Activated CD4-positive, CD25-positive, alpha-beta regulatory T cell treated with anti-CD3 and anti-CD28 coated beads, Interleukin-2, amount 50 U/mL, for 16 hours (primary cell): ENCODE data around the gene RSBN1L.

Experiments
- DNase-seq: peaks from one replicate; pipeline ENCODE4 v3.0.0-alpha.2; 2020; ENCODE audit warnings: low read depth, low spot score

RSBN1L gene

GRCh38 chr7:77802557-77803405 lies 106.5 kb downstream of the RSBN1L start:
- DNase-seq, result no peak

DNA sequence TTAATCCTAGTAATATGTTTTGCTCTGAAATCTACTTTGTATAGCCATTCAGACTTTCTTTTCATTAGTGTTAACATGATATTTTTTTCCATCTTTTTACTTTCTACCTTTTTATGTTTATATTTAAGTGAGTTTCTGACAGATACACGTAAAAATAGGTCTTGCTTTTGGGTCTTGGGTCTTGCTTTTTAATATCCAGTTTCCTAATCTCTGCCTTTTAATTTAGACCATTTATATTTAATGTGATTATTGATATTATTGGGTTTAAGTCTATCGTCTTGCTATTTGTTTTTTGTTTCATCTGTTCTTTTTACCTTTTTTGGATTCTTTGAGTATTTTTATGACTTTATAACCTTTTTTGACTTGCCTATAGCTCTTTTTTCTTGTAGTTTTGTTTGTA lies 110.2 kb downstream of the RSBN1L start:
- no peak for DNase-seq

GRCh38 chr7:77808517-77808916 lies 112.3 kb downstream of the RSBN1L start:
- no peak for DNase-seq

DNA sequence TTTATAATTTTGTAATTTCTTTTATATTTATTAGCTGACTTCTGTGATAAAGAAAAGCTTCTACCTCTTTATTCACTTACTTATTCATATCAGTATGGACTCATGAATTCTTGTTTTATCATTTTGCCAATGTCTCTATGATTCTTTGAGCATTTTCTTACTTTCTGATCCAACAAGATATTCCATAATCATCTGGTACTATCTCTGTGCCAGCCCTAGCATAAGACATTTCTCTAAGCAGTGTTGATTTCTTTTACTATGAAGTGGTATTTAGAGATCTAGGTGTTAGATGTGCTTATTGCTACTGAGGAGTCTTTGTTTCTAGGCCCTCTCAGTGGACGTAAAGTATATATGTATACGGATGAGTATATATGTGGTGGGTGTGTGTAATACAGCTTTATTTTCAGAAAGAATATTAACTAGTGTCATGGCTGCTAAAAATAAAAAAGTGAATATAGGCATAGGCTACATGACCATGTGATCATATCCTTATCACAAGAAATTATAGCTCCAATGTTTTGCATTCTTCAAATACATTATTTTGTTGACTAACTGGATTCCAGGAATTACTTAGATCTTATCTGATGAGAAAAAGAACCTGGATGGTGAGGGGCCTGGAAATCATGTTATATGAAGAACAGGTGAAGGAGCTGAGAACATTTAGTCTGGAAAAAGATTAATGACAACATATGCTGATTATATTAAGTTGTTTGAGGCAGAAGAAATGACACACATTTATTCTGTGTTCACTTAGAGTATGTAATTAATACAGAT lies 115.4 kb downstream of the RSBN1L start:
- DNase-seq, result no peak

GRCh38 chr7:77812290-77812685 lies 116.0 kb downstream of the RSBN1L start:
- DNase-seq, result no peak

GRCh38 chr7:77813180-77813579 lies 116.9 kb downstream of the RSBN1L start:
- no peak for DNase-seq

GRCh38 chr7:77819021-77819420 lies 122.8 kb downstream of the RSBN1L start:
- no peak for DNase-seq

DNA sequence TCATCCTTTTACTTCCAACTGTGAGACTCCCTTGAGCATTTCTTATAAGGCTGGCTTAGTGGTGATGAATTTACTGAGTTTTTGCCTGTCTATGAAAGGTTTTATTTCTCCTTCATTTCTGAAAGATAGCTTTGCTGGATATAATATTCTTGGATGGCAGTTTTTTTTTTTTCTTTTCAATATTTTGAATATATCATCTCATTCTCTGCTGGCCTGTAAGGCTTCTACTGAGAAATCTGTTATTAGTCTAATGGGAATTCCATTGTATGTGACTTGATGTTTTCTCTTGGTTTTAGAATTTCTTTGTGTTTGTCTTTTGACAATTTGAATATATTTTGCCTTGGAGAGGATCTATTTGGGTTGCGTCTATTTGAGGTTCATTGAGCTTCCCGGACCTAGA lies 124.7 kb downstream of the RSBN1L start:
- DNase-seq, result no peak

DNA sequence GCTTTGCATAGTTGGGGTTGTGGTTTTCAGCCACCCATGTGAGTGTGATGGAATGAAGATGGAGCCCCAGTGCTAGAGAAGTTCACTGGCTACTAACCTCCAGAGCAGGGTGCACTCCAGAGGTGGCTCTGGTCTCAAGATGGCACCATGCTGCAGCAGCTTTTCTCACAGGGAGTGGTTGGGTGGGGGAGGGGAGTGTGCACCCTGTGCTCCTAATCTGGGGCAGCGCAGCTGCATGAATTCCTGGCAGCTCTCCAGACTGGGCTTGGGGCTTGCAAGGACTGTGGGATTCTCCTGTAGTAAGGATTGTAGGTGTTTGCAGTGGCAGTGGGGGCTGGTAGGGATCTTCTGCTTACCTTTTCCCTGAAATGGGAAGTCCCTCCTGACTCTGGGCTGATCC lies 126.0 kb downstream of the RSBN1L start:
- DNase-seq, result no peak

- DNase-seq, result no peak
Observed at GRCh38 chr7:77823787-77824186, 127.5 kb downstream of the RSBN1L start.

- no peak for DNase-seq
Observed at GRCh38 chr7:77824636-77825035, 128.4 kb downstream of the RSBN1L start.

- DNase-seq, result no peak
Observed at GRCh38 chr7:77825131-77825530, 128.9 kb downstream of the RSBN1L start.

DNA sequence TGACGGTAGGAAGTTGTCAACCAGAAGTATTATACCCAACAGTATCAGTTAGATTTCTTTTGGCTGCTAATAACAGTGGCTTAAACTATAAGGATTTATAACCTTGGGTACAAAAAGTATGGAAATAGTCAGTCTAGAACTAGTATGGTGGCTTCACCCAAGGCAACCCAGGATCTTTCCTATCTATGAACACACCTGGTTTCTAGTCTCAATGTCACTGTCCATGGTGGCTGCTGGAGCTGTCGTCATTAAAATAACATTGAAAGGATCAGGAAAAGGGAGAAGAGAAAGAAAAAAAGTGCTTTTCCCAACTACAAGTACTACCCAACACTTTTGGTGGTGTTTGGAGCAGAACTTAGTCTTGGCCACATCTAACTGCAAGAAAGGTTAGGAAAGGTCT lies 130.0 kb downstream of the RSBN1L start:
- DNase-seq, result no peak

DNA sequence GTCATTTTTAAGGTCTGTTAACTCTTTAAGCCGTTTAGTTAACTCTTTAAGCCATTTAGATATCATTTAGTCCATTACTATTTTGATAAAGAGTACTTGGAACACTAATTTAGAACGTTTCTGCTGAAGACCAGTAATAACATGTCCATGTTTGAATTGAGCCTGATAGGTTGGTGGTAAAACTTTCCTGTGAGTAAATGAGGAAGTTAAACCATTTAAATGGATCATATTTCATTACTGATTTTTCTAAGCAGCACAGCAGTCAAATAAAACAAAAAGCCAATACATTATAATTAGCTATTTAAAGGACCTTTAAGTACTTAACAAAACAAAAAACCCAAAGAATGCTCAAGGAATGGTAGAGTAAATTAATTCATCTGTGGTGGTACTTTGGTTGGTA lies 131.7 kb downstream of the RSBN1L start:
- DNase-seq, result no peak

DNA sequence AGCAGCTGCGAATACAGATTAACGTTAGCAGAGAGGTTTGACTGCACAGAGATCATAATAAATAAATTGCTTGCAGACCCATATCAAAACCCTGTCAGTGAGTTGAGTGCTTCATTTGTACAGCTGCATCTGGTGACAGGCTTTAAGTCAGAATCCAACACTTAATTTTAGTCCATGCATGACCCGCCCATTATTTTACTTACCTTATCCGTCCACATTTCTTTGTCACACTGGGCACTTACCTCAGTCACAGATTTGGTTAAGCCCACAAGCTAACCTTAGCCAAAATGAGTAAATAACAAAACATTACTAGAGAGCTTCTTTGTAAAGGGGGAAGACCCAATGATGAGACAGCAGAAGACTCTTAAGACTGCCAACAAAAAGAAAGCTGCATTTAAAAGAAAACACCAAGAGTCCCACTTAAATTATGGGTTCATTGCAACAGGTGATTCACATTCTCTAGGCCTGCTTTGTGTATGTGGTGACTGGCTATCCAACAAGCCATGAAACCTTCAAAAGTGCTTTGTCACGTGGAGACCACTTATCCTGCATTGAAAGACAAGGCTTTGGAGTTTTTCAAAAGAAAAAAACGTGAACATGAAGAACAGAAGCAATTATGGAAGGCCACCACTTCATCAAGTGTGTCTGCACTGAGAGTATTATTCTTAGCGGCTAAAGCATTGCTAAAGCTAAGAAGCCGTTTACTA lies 134.5 kb downstream of the RSBN1L start:
- no peak for DNase-seq

- DNase-seq, result peak; percentile 11
Observed at GRCh38 chr7:77831481-77831880, 135.2 kb downstream of the RSBN1L start.

- no peak for DNase-seq
Observed at GRCh38 chr7:77831953-77832352, 135.7 kb downstream of the RSBN1L start.
